Mucosa of rectum (tissue), 2 donors: ENCODE measurements around the gene NRXN3.

Experiments
- H3K27ac ChIP-seq, 2 donors: one replicate each; pipeline ENCODE4 v1.7.0; 2013; ENCODE audit warnings: inconsistent platforms in 2 of 2, low read depth in 2 of 2, low read length in 2 of 2
- H3K27me3 ChIP-seq, 2 donors: one replicate each; pipeline ENCODE4 v1.7.0; 2013; ENCODE audit warnings: low read length in 2 of 2; ENCODE audit not compliant: control insufficient read depth in 2 of 2, insufficient read depth in 2 of 2
- H3K36me3 ChIP-seq, 2 donors: one replicate each; pipeline ENCODE4 v1.7.0; 2013; ENCODE audit warnings: low read length in 2 of 2; ENCODE audit not compliant: control insufficient read depth in 2 of 2, insufficient read depth in 2 of 2
- H3K4me1 ChIP-seq, 2 donors: one replicate each; pipeline ENCODE4 v1.7.0; 2013; ENCODE audit warnings: low read length in 2 of 2, mild to moderate bottlenecking in 1 of 2; ENCODE audit not compliant: control insufficient read depth in 2 of 2, insufficient read depth in 2 of 2
- H3K4me3 ChIP-seq, 2 donors: one replicate each; pipeline ENCODE4 v1.7.0; 2013; ENCODE audit warnings: low read length in 2 of 2
- H3K9ac ChIP-seq, 2 donors: one replicate each; pipeline ENCODE4 v1.7.0; 2013; ENCODE audit warnings: low read length in 2 of 2, low read depth in 1 of 2, mild to moderate bottlenecking in 1 of 2
- H3K9me3 ChIP-seq, 2 donors: one replicate each; pipeline ENCODE4 v1.7.0; 2013; ENCODE audit warnings: low read length in 2 of 2; ENCODE audit not compliant: control insufficient read depth in 2 of 2
- donor health status: healthy.
- donor health status: Normal muscosa, but diverticular disease.

Gene NRXN3

GRCh38 chr14:78608998-78609787, 439.0 kb downstream of the NRXN3 start:
- no peak overlapping the region for H3K27ac ChIP-seq
- H3K4me1 ChIP-seq, result peaks cover 4 to 6% of the 10 kb centered on the region in 2 donors
- H3K4me3 ChIP-seq, result no peak overlapping the region
- no peaks in the 10 kb centered on the region for H3K9me3 ChIP-seq
- no peaks in the 10 kb centered on the region for H3K36me3 ChIP-seq
- no peaks in the 10 kb centered on the region for H3K27me3 ChIP-seq
- H3K9ac ChIP-seq, result no peak overlapping the region

GRCh38 chr14:78610994-78611393, 440.8 kb downstream of the NRXN3 start:
- H3K4me1 ChIP-seq, result peaks cover 2 to 5% of the 10 kb centered on the region in 2 donors
- H3K27ac ChIP-seq, result no peak overlapping the region
- no peak overlapping the region for H3K9ac ChIP-seq
- H3K9me3 ChIP-seq, result no peaks in the 10 kb centered on the region
- H3K36me3 ChIP-seq, result no peaks in the 10 kb centered on the region
- no peak overlapping the region for H3K4me3 ChIP-seq
- H3K27me3 ChIP-seq, result no peaks in the 10 kb centered on the region

- no peak overlapping the region for H3K27ac ChIP-seq
Observed at GRCh38 chr14:78611796-78612571, 441.8 kb downstream of the NRXN3 start.

GRCh38 chr14:78612666-78613065, 442.5 kb downstream of the NRXN3 start:
- Histone ChIP-seq H3K4me3 (no peak overlapping the region), H3K9me3 (no peaks in the 10 kb centered on the region), H3K4me1 (no peaks in the 10 kb centered on the region), H3K36me3 (no peaks in the 10 kb centered on the region), H3K27me3 (no peaks in the 10 kb centered on the region), H3K9ac (no peak overlapping the region), H3K27ac (no peak overlapping the region)

More at GRCh38 chr14:78611796-78612571, 441.8 kb downstream of the NRXN3 start:
- Histone ChIP-seq H3K27me3 (no peaks in the 10 kb centered on the region), H3K36me3 (no peaks in the 10 kb centered on the region), H3K9me3 (no peaks in the 10 kb centered on the region), H3K9ac (no peak overlapping the region), H3K4me1 (no peaks in the 10 kb centered on the region), H3K4me3 (no peak overlapping the region)

- Histone ChIP-seq H3K9me3 (no peaks in the 10 kb centered on the region), H3K36me3 (no peaks in the 10 kb centered on the region), H3K4me3 (no peak overlapping the region), H3K9ac (no peak overlapping the region), H3K4me1 (no peaks in the 10 kb centered on the region), H3K27ac (no peak overlapping the region), H3K27me3 (no peaks in the 10 kb centered on the region)
Observed at GRCh38 chr14:78614593-78614992, 444.4 kb downstream of the NRXN3 start.

- Histone ChIP-seq H3K9me3 (no peaks in the 10 kb centered on the region), H3K36me3 (no peaks in the 10 kb centered on the region), H3K27ac (no peak overlapping the region), H3K4me1 (no peaks in the 10 kb centered on the region), H3K27me3 (no peaks in the 10 kb centered on the region), H3K4me3 (no peak overlapping the region), H3K9ac (no peak overlapping the region)
Observed at GRCh38 chr14:78617735-78618134, 447.6 kb downstream of the NRXN3 start.

- Histone ChIP-seq H3K27ac (no peak overlapping the region), H3K27me3 (no peaks in the 10 kb centered on the region), H3K4me1 (no peaks in the 10 kb centered on the region)
Observed at GRCh38 chr14:78618368-78618767, 448.2 kb downstream of the NRXN3 start.

GRCh38 chr14:78627114-78627513, 456.9 kb downstream of the NRXN3 start:
- no peaks in the 10 kb centered on the region for H3K36me3 ChIP-seq
- H3K4me1 ChIP-seq, result no peaks in the 10 kb centered on the region
- no peaks in the 10 kb centered on the region for H3K9me3 ChIP-seq
- no peak overlapping the region for H3K27ac ChIP-seq
- H3K4me3 ChIP-seq, result no peak overlapping the region
- H3K9ac ChIP-seq, result no peak overlapping the region
- no peaks in the 10 kb centered on the region for H3K27me3 ChIP-seq

More at GRCh38 chr14:78618368-78618767, 448.2 kb downstream of the NRXN3 start:
- Histone ChIP-seq H3K9me3 (no peaks in the 10 kb centered on the region), H3K4me3 (no peak overlapping the region), H3K36me3 (no peaks in the 10 kb centered on the region), H3K9ac (no peak overlapping the region)

- no peaks in the 10 kb centered on the region for H3K9me3 ChIP-seq
- no peak overlapping the region for H3K27ac ChIP-seq
- H3K27me3 ChIP-seq, result no peaks in the 10 kb centered on the region
- no peak overlapping the region for H3K4me3 ChIP-seq
- no peaks in the 10 kb centered on the region for H3K4me1 ChIP-seq
- H3K9ac ChIP-seq, result no peak overlapping the region
- H3K36me3 ChIP-seq, result no peaks in the 10 kb centered on the region
Observed at GRCh38 chr14:78631551-78631950, 461.4 kb downstream of the NRXN3 start.

- Histone ChIP-seq H3K9me3 (no peaks in the 10 kb centered on the region), H3K4me1 (no peaks in the 10 kb centered on the region), H3K27me3 (no peaks in the 10 kb centered on the region), H3K4me3 (no peak overlapping the region), H3K27ac (no peak overlapping the region), H3K36me3 (no peaks in the 10 kb centered on the region), H3K9ac (no peak overlapping the region)
Observed at GRCh38 chr14:78633752-78634151, 463.6 kb downstream of the NRXN3 start.
